PC-3 (cell line): ENCODE data around the gene HIP1R. TPM values are rescaled to one million over a fixed set of nuclear protein-coding genes. Genes with fewer than 3 reads are reported as not detected.

Experiments used
- ATAC-seq: fragments of 200-7000 bp; cut with Tn5 transposase; 2 replicates; pipeline ENCODE4 v1.9.1; 2020; ENCODE audit warnings: mild to moderate bottlenecking, moderate library complexity
- BruUV-seq: library from RNA; stranded (reverse); fragments of 400-500 nt; replicated peaks from 2 replicates; lab custom pipeline; 2021; lab: Mats Ljungman, UMichigan
- CTCF ChIA-PET: fragments of 300-600 bp; sonication (Branson Sonifier 250); formaldehyde crosslinking; loops from one replicate; lab custom pipeline; 2022; ENCODE audit warnings: antibody characterized with exemption; lab: Charles Lee
- POLR2A ChIA-PET: fragments of 300-600 bp; sonication (Branson Sonifier 250); formaldehyde crosslinking; loops from one replicate; lab custom pipeline; 2022; ENCODE audit warnings: antibody characterized with exemption; ENCODE audit not compliant: unreplicated experiment; lab: Charles Lee
- DNase-seq: peaks from one replicate; pipeline ENCODE4 v3.0.0-alpha.2; 2015
- H2AFZ ChIP-seq: fragments of 300-600 bp; sonication (generic); 2 replicates; pipeline ENCODE4 v1.6.0; 2016; ENCODE audit warnings: antibody characterized with exemption, low read length
- H3F3A ChIP-seq: fragments of 300-600 bp; sonication (generic); one replicate; pipeline ENCODE4 v1.6.0; 2017; ENCODE audit warnings: antibody characterized with exemption, low read length, control low read depth, mild to moderate bottlenecking; ENCODE audit not compliant: unreplicated experiment
- H3K27ac ChIP-seq: fragments of 300-600 bp; sonication (generic); 2 replicates; pipeline ENCODE4 v1.5.1; 2016; ENCODE audit warnings: mild to moderate bottlenecking, low read length
- H3K27me3 ChIP-seq: fragments of 300-600 bp; sonication (generic); 2 replicates; pipeline ENCODE4 v1.6.1; 2016; ENCODE audit warnings: low read length, mixed read lengths
- H3K36me3 ChIP-seq: fragments of 300-600 bp; sonication (generic); 2 replicates; pipeline ENCODE4 v1.6.1; 2016; ENCODE audit warnings: low read depth, mixed run types, low read length, mixed read lengths
- H3K4me1 ChIP-seq: fragments of 300-600 bp; sonication (generic); 2 replicates; pipeline ENCODE4 v1.5.1; 2016; ENCODE audit warnings: low read length; ENCODE audit not compliant: insufficient read depth
- H3K4me2 ChIP-seq: fragments of 300-600 bp; sonication (generic); 2 replicates; pipeline ENCODE4 v1.6.0; 2016; ENCODE audit warnings: low read length
- H3K4me3 ChIP-seq: fragments of 300-600 bp; sonication (generic); 2 replicates; pipeline ENCODE4 v1.5.1; 2016; ENCODE audit warnings: mild to moderate bottlenecking, low read length, mixed read lengths
- H3K79me2 ChIP-seq: fragments of 300-600 bp; sonication (generic); 2 replicates; pipeline ENCODE4 v1.6.1; 2017; ENCODE audit warnings: low read length, mixed read lengths
- H3K9ac ChIP-seq: fragments of 300-600 bp; sonication (generic); 2 replicates; pipeline ENCODE4 v1.6.0; 2016; ENCODE audit warnings: mild to moderate bottlenecking, low read length
- H3K9me2 ChIP-seq: fragments of 300-600 bp; sonication (generic); replicated peaks from 2 replicates; pipeline ENCODE4 v1.6.1; 2016; ENCODE audit warnings: mixed run types, low read length, mixed read lengths
- H3K9me3 ChIP-seq: fragments of 300-600 bp; sonication (generic); 2 replicates; pipeline ENCODE4 v1.6.1; 2016; ENCODE audit warnings: low read length, mixed read lengths
- H4K20me1 ChIP-seq: fragments of 300-600 bp; sonication (generic); 2 replicates; pipeline ENCODE4 v1.6.1; 2016; ENCODE audit warnings: low read length, mixed read lengths
- CTCF ChIP-seq: fragments of 300-600 bp; sonication (generic); conservative IDR thresholded peaks from 2 replicates; pipeline ENCODE4 v1.5.1; 2017; ENCODE audit warnings: antibody characterized with exemption, low read depth, mild to moderate bottlenecking, low read length
- EZH2 ChIP-seq: fragments of 300-600 bp; sonication (generic); IDR thresholded peaks from one replicate; pipeline ENCODE4 v1.6.1; 2017; ENCODE audit warnings: antibody characterized with exemption, mild to moderate bottlenecking, low read length; ENCODE audit not compliant: unreplicated experiment
- EZH2phosphoT487 ChIP-seq: fragments of 300-600 bp; sonication (generic); IDR thresholded peaks from 2 replicates; pipeline ENCODE4 v1.6.1; 2018; ENCODE audit warnings: mild to moderate bottlenecking, antibody characterized with exemption, low read length, borderline replicate concordance
- intact Hi-C: fragments of 100-400 bp; cut with micrococcal nuclease; formaldehyde crosslinking; loops from 2 replicates; pipeline ENCODE4 v1.9.0; 2023
- total RNA-seq: library from RNA; depleted of rRNA; stranded (reverse); fragments of >200 nt; gene quantifications from 2 replicates; pipeline ENCODE4 v1.2.3, GENCODE V29; 2014

The HIP1R gene
- total RNA-seq, 1 experiment from 2014 or later, result 46.1 TPM

GRCh38 chr12:122860854-122861586 is 25.8 kb downstream of the HIP1R start:
- Histone ChIP-seq H2AFZ (no peak overlapping the region), H3K36me3 (peaks cover 15% of the 10 kb centered on the region; the same call in 1 of the 2 replicates), H3K4me2 (no peak overlapping the region), H3K4me3 (no peak overlapping the region), H4K20me1 (no peaks in the 10 kb centered on the region), H3K27me3 (no peaks in the 10 kb centered on the region), H3F3A (no peaks in the 10 kb centered on the region), H3K79me2 (no peaks in the 10 kb centered on the region), H3K9ac (no peak overlapping the region), H3K9me2 (no peaks in the 10 kb centered on the region), H3K9me3 (no peaks in the 10 kb centered on the region), H3K27ac (no peak overlapping the region), H3K4me1 (no peaks in the 10 kb centered on the region)
- intact Hi-C loops, result loop anchor here (1.0 to 5.0 kb wide), 3 partner anchors 36 to 784 kb away; partner anchors contain the start of gene VPS37B
- DNase-seq (no peak), ATAC-seq (no peak)
- CTCF ChIA-PET, result interaction anchor here (0.5 to 1.2 kb wide), 7 partner anchors 25 to 851 kb away, joined by 3 to 6 read pairs (median 4); partner anchors contain the start of gene ATP6V0A2
- BruUV-seq, result no TSS peak
- POLR2A ChIA-PET, result interaction anchor here (0.6 to 0.7 kb wide), 2 partner anchors 53 to 703 kb away, joined by 3 read pairs; no protein-coding TSS in a partner anchor
- TF ChIP-seq EZH2 (no peak), EZH2phosphoT487 (no peak), CTCF (no peak)

GRCh38 chr12:122861587-122861970 is 26.3 kb downstream of the HIP1R start:
- Histone ChIP-seq H3K4me1 (no peaks in the 10 kb centered on the region), H3F3A (no peaks in the 10 kb centered on the region), H3K9me2 (no peaks in the 10 kb centered on the region), H3K9ac (no peak overlapping the region), H4K20me1 (no peaks in the 10 kb centered on the region), H3K36me3 (peaks cover 17% of the 10 kb centered on the region; the same call in 1 of the 2 replicates), H3K4me2 (no peak overlapping the region), H3K79me2 (no peaks in the 10 kb centered on the region), H3K9me3 (no peaks in the 10 kb centered on the region), H3K27me3 (no peaks in the 10 kb centered on the region), H2AFZ (no peak overlapping the region), H3K27ac (no peak overlapping the region), H3K4me3 (no peak overlapping the region)
- intact Hi-C loops, result loop anchor here (5.0 kb wide), 1 partner anchor 36 kb away; the partner anchor contains the start of gene VPS37B
- no peak for DNase-seq
- ATAC-seq, result no peak
- POLR2A ChIA-PET, result no interaction called here
- no TSS peak for BruUV-seq
- CTCF ChIA-PET, result interaction anchor here (0.5 to 1.2 kb wide), 2 partner anchors 26 to 851 kb away, joined by 3 to 4 read pairs; partner anchors contain the start of gene ATP6V0A2
- no peak for TF ChIP-seq EZH2phosphoT487
- no peak for TF ChIP-seq CTCF
- no peak for TF ChIP-seq EZH2
